Esophagus squamous epithelium (tissue), 5 donors: ENCODE measurements around the gene PFDN1. TPM values are rescaled to one million over a fixed set of nuclear protein-coding genes. Genes with fewer than 3 reads are reported as not detected.
A peak's percentile ranks its signal among the peaks of the same experiment; 100 is the strongest.

Experiments used
- DNase-seq: peaks from one replicate; lab custom pipeline; 2025; lab: John Stamatoyannopoulos, UW
- H3K27ac ChIP-seq, 4 donors: fragments of 200-600 bp; sonication (generic); one replicate each; pipeline ENCODE4 v1.5.1; 2016 to 2019; ENCODE audit warnings: mild to moderate bottlenecking in 1 of 4
- H3K27me3 ChIP-seq, 4 donors: fragments of 200-600 bp; sonication (generic); 1 replicate in 3 of 4; 2 replicates in 1 of 4; pipeline versions ENCODE4 v1.5.1 to v1.6.0; 2017 to 2021; ENCODE audit warnings: antibody characterized with exemption in 1 of 4
- H3K36me3 ChIP-seq, 3 donors: fragments of 200-600 bp; sonication (generic); one replicate each; pipeline ENCODE4 v1.5.1; 2016 to 2019
- H3K4me1 ChIP-seq, 3 donors: fragments of 200-600 bp; sonication (generic); one replicate each; pipeline ENCODE4 v1.5.1; 2017 to 2019
- H3K4me3 ChIP-seq, 4 donors: fragments of 200-600 bp; sonication (generic); 1 replicate in 3 of 4; 2 replicates in 1 of 4; pipeline ENCODE4 v1.5.1; 2016 to 2019; ENCODE audit warnings: mild to moderate bottlenecking in 2 of 4, moderate library complexity in 1 of 4
- H3K9me3 ChIP-seq, 3 donors: fragments of 200-600 bp; sonication (generic); one replicate each; pipeline ENCODE4 v1.5.1; 2016 to 2019
- CTCF ChIP-seq, 6 experiments: fragments of 450-650 bp in 4 of 6; fragments of 200-600 bp in 2 of 6; sonication (generic) in 2 of 6; IDR thresholded peaks; one replicate each; pipeline ENCODE4 v1.5.1; 2016 to 2019; ENCODE audit warnings: antibody characterized with exemption in 6 of 6, mild to moderate bottlenecking in 4 of 6, moderate library complexity in 4 of 6
- POLR2A ChIP-seq, 4 donors: fragments of 450-650 bp; IDR thresholded peaks; one replicate each; pipeline ENCODE4 v1.6.1; 2017; ENCODE audit warnings: antibody characterized with exemption in 4 of 4, mild to moderate bottlenecking in 4 of 4, moderate library complexity in 3 of 4
- WGBS, 2 donors: methylation state at CpG; one replicate each; pipeline ENCODE4 v1.1.5; 2018; 5-methylcytosine and 5-hydroxymethylcytosine counted together
- intact Hi-C: fragments of 100-400 bp; cut with DNase I; formaldehyde crosslinking; loops from one replicate; pipeline ENCODE4 v1.15.0; 2022
- total RNA-seq, 4 donors: library from RNA; depleted of rRNA; stranded (reverse); fragments of >200 nt; gene quantifications; one replicate each; pipeline ENCODE4 v1.1.0, GENCODE V29; 2016
- donor health status: DM: yes; HTN: yes; CAD: no.

PFDN1 gene
- total RNA-seq, 4 donors from 2014 or later: 38.1 to 67.5 (median 60.4) TPM

DNA sequence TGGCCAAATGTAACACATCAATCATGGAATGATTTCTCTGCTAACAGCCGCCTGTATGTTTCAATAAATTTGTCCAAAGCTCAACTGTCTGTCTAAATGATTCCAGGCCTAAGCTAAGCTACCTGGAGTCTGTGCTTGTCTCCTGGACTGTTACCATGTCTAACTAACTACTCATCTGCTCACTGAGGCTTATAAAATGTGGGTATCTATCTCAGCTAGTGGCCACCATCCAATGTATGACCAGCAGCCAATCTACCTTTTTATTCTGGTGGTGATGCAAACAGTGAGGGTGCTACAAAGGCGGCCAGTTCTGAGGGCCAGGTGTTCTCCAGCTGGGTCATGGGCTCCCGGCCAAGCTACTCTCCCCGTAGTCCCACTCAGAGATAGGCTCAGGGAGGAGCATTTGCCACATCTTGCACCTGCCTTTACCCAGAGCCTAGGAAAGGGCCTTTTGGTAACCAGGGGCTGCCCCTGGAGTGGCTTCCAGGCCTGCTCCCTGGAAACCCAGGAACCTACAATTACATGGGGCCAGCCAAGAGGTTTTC lies 59.1 kb downstream of the PFDN1 start:
- intact Hi-C loops: loop anchor here (2.0 kb wide), 1 partner anchor 107 kb away; no protein-coding TSS in a partner anchor
- peaks cover 29 to 74% (median 46%) of the 10 kb centered on the region in 3 donors for H3K4me1 ChIP-seq
- TF ChIP-seq POLR2A (IDR thresholded peaks at IDR 0.05): no peak

GRCh38 chr5:140242890-140243585 lies 59.9 kb downstream of the PFDN1 start:
- H3K27me3 ChIP-seq: no peaks in the 10 kb centered on the region
- DNase-seq: no peak
- intact Hi-C loops: no loop called here
- H3K36me3 ChIP-seq: peaks cover 0 to 26% (median 8%) of the 10 kb centered on the region in 3 donors
- H3K4me1 ChIP-seq: peaks cover 29 to 78% (median 47%) of the 10 kb centered on the region in 3 donors
- peak overlapping the region in 1 of 4 donors; percentile 78 for H3K27ac ChIP-seq
- H3K4me3 ChIP-seq: no peak overlapping the region
- WGBS, 2 donors: 60 to 80% methylated on average over 3 to 4 of the region's 4 CpGs
- H3K9me3 ChIP-seq: no peaks in the 10 kb centered on the region
- TF ChIP-seq POLR2A (IDR thresholded peaks at IDR 0.05) (no peak), CTCF (IDR thresholded peaks at IDR 0.05) (no peak)

More for the DNA sequence above, 59.1 kb downstream of the PFDN1 start:
- Histone ChIP-seq H3K27me3 (no peaks in the 10 kb centered on the region), H3K27ac (no peak overlapping the region), H3K9me3 (no peaks in the 10 kb centered on the region), H3K36me3 (peaks cover 0 to 26% (median 8%) of the 10 kb centered on the region in 3 donors), H3K4me3 (no peak overlapping the region)
- no peak for DNase-seq
- 78 to 94% methylated on average over 1 to 4 of the region's 4 CpGs for WGBS, 2 donors

DNA sequence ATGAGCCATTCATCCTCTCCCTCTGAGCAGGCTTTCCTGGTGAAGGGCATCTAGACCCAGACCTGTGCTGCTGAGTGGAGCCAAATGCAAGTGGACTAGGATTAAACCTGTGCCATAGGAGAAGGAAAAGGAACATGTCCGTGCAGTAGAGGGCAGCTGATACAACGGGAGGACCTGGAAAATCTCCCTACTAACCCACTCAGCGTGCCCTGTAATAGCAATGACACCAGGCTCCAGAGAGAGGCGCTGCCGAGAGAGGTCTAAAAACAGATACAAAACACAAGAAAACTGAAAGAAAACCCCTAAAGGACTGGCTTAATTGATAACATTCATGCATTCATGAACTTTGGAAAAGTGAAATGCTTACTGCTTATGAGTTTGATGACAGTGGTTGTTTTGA lies 60.8 kb downstream of the PFDN1 start:
- Histone ChIP-seq H3K4me1 (peaks cover 29 to 88% (median 54%) of the 10 kb centered on the region in 3 donors), H3K36me3 (peaks cover 0 to 26% (median 8%) of the 10 kb centered on the region in 3 donors), H3K4me3 (no peak overlapping the region), H3K9me3 (no peaks in the 10 kb centered on the region), H3K27ac (peak overlapping the region; percentile 37 to 78 (median 71)), H3K27me3 (no peaks in the 10 kb centered on the region)
- TF ChIP-seq POLR2A (IDR thresholded peaks at IDR 0.05) (no peak), CTCF (IDR thresholded peaks at IDR 0.05) (no peak)
- 71 to 74% methylated on average over 5 of the region's 5 CpGs for WGBS, 2 donors
- intact Hi-C loops: no loop called here
- DNase-seq: no peak

DNA sequence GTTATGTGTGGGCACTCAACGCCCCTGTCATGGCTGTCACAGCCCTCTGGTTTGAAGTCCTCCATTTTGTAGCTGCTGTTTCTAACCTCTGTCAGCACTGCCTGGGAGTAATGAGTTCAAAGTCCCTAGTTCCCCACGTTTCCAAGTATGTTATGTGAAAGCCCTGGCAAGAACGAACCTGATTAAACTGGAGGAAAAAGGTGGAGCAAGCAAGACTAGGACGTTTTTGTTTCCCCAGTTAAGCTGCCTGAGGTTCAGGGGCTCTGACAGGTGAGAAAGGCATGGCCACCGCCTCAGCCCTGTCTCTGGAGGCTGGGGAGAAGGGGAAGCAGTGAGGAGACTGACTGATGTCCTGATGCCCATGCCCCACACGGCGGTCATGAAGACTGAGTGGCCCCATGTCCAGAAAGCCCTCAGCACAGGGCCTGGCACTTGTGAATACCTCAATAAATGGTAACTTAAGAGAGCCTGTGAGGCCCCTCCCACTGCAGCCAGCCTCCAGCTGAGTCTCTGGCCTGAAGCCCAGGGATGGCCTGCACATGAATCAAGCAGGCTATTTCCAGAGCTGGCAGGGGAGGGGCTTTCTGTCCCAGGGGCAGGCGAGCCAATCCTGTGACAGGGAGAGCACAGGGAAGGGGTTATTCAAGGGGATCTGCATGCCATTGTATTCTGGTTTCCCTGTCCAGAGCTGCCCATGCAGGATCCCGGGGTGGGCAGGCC lies 61.8 kb downstream of the PFDN1 start:
- TF ChIP-seq POLR2A (IDR thresholded peaks at IDR 0.05): no peak
- no peak for TF ChIP-seq CTCF (IDR thresholded peaks at IDR 0.05)
- WGBS, 2 donors: 28 to 51% methylated on average over 5 to 7 of the region's 9 CpGs
- intact Hi-C loops: no loop called here
- H3K27me3 ChIP-seq: no peaks in the 10 kb centered on the region
- no peak overlapping the region for H3K4me3 ChIP-seq
- peaks cover 32 to 89% (median 59%) of the 10 kb centered on the region in 3 donors for H3K4me1 ChIP-seq
- H3K9me3 ChIP-seq: no peaks in the 10 kb centered on the region
- peak overlapping the region; percentile 38 to 78 (median 71) for H3K27ac ChIP-seq
- DNase-seq: no peak
- peaks cover 0 to 23% (median 8%) of the 10 kb centered on the region in 3 donors for H3K36me3 ChIP-seq

- H3K27ac ChIP-seq: peak overlapping the region in 3 of 4 donors; percentile 65 to 78 (median 77)
- DNase-seq: no peak
Observed at GRCh38 chr5:140239939-140240700, 62.8 kb downstream of the PFDN1 start.

More at GRCh38 chr5:140239939-140240700, 62.8 kb downstream of the PFDN1 start:
- 19 to 28% methylated on average over 4 to 11 of the region's 11 CpGs for WGBS, 2 donors
- Histone ChIP-seq H3K4me1 (peaks cover 28 to 88% (median 53%) of the 10 kb centered on the region in 3 donors), H3K27me3 (no peaks in the 10 kb centered on the region), H3K4me3 (no peak overlapping the region), H3K9me3 (no peaks in the 10 kb centered on the region), H3K36me3 (peaks cover 0 to 13% (median 1%) of the 10 kb centered on the region in 3 donors)
- intact Hi-C loops: no loop called here
- no peak for TF ChIP-seq POLR2A (IDR thresholded peaks at IDR 0.05)
- TF ChIP-seq CTCF (IDR thresholded peaks at IDR 0.05): peak in 5 of 6 experiments; percentile 32 to 73 (median 57)
